ENCODE results near the gene DHRS7C. TPM values are rescaled to one million over a fixed set of nuclear protein-coding genes. Genes with fewer than 3 reads are reported as not detected.

DHRS7C gene
- total and polyA plus RNA-seq, 12 donors: 0.51 to 180 (median 15.7) TPM

DNA sequence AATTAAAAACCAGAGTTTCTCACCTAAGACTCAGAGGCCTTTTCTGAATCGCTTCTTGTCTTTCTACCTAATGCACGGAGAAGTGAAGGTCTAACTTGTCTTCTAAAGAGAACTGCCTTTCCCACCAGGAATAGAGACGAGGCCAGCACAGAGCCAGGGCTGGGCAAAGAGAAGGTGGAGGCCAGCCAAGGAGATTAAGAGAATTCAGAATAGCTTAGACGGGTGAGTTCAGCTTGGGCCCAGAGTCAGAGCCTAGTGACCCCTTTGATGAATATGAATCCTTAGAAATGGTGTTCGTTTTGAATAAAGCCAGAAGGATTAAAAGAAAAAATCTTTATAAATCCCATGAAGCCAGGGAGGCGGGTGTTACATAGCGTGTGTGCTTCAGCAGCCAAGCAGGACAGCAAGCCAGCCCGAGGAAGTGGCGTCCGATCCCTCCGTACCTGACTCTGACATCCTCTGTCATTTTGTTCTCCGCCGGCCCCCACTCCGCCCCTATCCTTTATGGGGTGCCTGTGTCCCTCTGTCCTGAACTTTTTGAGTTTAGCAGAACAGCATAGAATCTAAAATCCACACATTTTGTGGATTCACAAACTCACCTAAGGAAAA is 23.0 kb upstream of the DHRS7C start:
- H3K4me1 ChIP-seq: peaks cover 0 to 8% (median 0%) of the 10 kb centered on the region in 9 donors
- no peak for DNase-seq
- no peak for TF ChIP-seq CTCF (IDR thresholded peaks at IDR 0.05)
- no peaks in the 10 kb centered on the region for H3K9me3 ChIP-seq
- ATAC-seq: peak in 4 of 8 donors; percentile 34 to 49 (median 40)
- no peaks in the 10 kb centered on the region for H3K36me3 ChIP-seq
- WGBS, 2 donors: 76 to 79% methylated on average over 14 of the region's 14 CpGs
- H3K27me3 ChIP-seq: peaks cover 0 to 18% (median 0%) of the 10 kb centered on the region in 7 donors
- H3K27ac ChIP-seq: peak overlapping the region in 1 of 10 donors; percentile 16
- intact Hi-C loops (cut with DNase I): no loop called here
- no peak overlapping the region for H3K4me3 ChIP-seq

DNA sequence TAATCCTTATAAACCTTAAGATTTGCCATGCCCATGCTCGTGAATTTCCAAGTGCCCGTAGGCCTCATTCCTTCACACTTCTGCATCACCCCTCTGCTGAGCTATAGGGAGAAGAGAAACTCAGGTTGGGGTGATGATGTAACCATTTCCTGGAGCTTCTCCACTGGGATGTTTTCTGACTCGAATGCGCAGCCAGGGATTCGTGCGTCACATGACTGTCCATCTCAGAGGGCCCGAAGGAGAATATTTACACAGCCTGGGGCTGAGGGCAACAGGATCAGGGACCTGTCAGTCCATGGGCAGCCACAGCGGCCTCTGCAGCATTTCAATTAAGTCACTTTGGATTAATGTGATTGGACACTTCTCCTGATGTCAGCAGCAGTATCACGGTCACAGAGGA is 21.8 kb upstream of the DHRS7C start:
- ATAC-seq (no peak), DNase-seq (no peak)
- no peak for TF ChIP-seq CTCF (IDR thresholded peaks at IDR 0.05)
- Histone ChIP-seq H3K36me3 (no peaks in the 10 kb centered on the region), H3K27me3 (peaks cover 0 to 23% (median 0%) of the 10 kb centered on the region in 7 donors), H3K4me1 (peaks cover 0 to 8% (median 0%) of the 10 kb centered on the region in 9 donors), H3K4me3 (no peak overlapping the region), H3K27ac (no peak overlapping the region), H3K9me3 (no peaks in the 10 kb centered on the region)
- intact Hi-C loops (cut with DNase I): no loop called here
- WGBS, 2 donors: 72 to 85% methylated on average over 9 of the region's 9 CpGs

DNA sequence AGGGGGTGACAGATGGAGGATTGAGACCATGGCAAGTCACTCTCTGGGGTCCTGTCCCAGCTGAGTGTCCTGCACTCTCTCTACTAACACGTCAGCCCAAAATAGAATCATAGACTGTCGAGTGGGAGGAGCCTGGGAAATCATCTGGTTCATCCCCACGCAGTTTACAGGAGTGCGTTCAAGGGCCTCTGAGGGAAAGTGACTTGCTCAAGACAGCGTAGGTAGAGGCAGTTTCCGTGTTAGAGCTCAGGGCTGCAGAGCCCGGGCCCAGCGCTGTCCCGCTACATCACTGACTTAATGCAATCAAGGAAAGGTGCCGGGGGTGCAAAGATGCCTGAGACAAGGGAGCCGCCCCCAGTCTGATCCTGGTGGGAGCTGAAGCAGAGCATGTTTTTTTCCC is 20.1 kb upstream of the DHRS7C start:
- TF ChIP-seq CTCF (IDR thresholded peaks at IDR 0.05): no peak
- intact Hi-C loops (cut with DNase I): no loop called here
- no peaks in the 10 kb centered on the region for H3K36me3 ChIP-seq
- no peaks in the 10 kb centered on the region for H3K9me3 ChIP-seq
- DNase-seq (peak in 1 of 2 donors; percentile 19), ATAC-seq (peak; percentile 44 to 92 (median 82))
- peaks cover 0 to 8% (median 0%) of the 10 kb centered on the region in 9 donors for H3K4me1 ChIP-seq
- H3K27me3 ChIP-seq: peaks cover 0 to 37% (median 6%) of the 10 kb centered on the region in 7 donors
- 31 to 39% methylated on average over 11 of the region's 11 CpGs for WGBS, 2 donors
- peak overlapping the region in 1 of 10 donors; percentile 52 for H3K27ac ChIP-seq
- H3K4me3 ChIP-seq: no peak overlapping the region

- DNase-seq (no peak), ATAC-seq (no peak)
- intact Hi-C loops (cut with DNase I): no loop called here
- peaks cover 0 to 40% (median 6%) of the 10 kb centered on the region in 7 donors for H3K27me3 ChIP-seq
- no peak overlapping the region for H3K4me3 ChIP-seq
- no peaks in the 10 kb centered on the region for H3K36me3 ChIP-seq
- WGBS, 2 donors: 85 to 90% methylated on average over 5 of the region's 5 CpGs
- peaks cover 0 to 1% (median 0%) of the 10 kb centered on the region in 11 donors for H3K9me3 ChIP-seq
- peak overlapping the region in 1 of 10 donors; percentile 52 for H3K27ac ChIP-seq
- peaks cover 0 to 8% (median 0%) of the 10 kb centered on the region in 9 donors for H3K4me1 ChIP-seq
- TF ChIP-seq CTCF (IDR thresholded peaks at IDR 0.05): no peak
Observed at GRCh38 chr17:9811086-9811485, 19.7 kb upstream of the DHRS7C start.
